Retinal pigment epithelial cell (primary cell): ENCODE measurements around the gene PLCL2.

ENCODE experiments used
- DNase-seq: peaks from one replicate; pipeline ENCODE4 v3.0.0-alpha.2; 2010; ENCODE audit warnings: low read depth
- H3K4me3 ChIP-seq: 2 replicates; pipeline ENCODE4 v1.5.1; 2011; ENCODE audit warnings: mild to moderate bottlenecking, low read length, control low read depth, moderate library complexity
- CTCF ChIP-seq: conservative IDR thresholded peaks from 2 replicates; pipeline ENCODE4 v1.5.1; 2011; ENCODE audit warnings: low read depth, low read length, control low read depth, inconsistent platforms

Gene PLCL2

GRCh38 chr3:17135696-17136095 is 250.9 kb downstream of the PLCL2 start:
- no peak overlapping the region for H3K4me3 ChIP-seq
- DNase-seq = no peak
- no peak for TF ChIP-seq CTCF

GRCh38 chr3:17136136-17136721 is 251.5 kb downstream of the PLCL2 start:
- TF ChIP-seq CTCF = no peak
- no peak for DNase-seq
- H3K4me3 ChIP-seq = no peak overlapping the region

GRCh38 chr3:17137321-17137826 is 252.6 kb downstream of the PLCL2 start:
- TF ChIP-seq CTCF = no peak
- no peak overlapping the region for H3K4me3 ChIP-seq
- no peak for DNase-seq

- H3K4me3 ChIP-seq = no peak overlapping the region
- TF ChIP-seq CTCF = no peak
- DNase-seq = no peak
Observed at GRCh38 chr3:17138246-17139039, 253.7 kb downstream of the PLCL2 start.
